ENCODE data around the gene ACOT11.
"Not testable (repeated sequence)": the region's sequence is repeated elsewhere in the genome, so short reads cannot be mapped to it uniquely, and the experiment has no call there.

Gene ACOT11

DNA sequence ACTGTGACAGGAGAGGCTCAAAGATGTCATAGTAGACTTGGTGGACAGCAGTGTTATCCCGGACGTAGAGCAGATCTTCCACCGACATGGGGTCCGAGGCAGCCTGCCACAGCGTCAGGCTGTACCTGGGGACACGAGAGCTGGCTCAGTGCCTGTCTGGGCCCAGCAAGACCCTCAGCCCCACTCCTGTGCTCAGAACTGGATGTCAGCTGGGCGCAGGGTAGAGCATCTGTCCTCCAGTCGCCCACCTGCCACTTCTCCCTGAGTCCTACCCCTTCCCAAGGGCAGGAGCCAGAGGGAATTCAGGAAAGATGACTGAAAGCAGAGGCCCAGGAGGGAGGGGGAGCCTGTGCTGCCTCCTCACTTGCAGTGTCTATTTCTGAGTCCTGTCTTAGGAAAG is 63.6 kb downstream of the ACOT11 start:
- DNase-seq, result no peak

DNA sequence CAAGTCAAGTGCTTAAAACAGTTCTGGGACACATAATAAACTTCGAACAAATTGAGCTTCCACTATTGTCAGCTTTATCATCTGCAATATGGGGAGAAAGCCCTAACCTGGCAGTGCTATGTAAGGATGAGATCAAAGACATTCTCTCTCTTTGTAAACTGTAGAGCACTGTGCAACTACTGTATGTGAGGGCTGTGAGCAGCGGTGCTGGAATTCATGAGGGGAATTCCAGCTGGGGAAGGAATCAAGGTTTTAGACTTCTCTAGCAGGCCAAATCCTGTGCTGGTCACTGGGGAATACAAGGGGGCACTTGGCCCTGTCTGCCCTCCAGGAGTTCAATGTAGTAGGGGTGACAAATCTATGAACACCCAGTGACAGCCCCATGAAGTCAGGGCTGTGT is 66.0 kb downstream of the ACOT11 start:
- DNase-seq, result no peak

DNA sequence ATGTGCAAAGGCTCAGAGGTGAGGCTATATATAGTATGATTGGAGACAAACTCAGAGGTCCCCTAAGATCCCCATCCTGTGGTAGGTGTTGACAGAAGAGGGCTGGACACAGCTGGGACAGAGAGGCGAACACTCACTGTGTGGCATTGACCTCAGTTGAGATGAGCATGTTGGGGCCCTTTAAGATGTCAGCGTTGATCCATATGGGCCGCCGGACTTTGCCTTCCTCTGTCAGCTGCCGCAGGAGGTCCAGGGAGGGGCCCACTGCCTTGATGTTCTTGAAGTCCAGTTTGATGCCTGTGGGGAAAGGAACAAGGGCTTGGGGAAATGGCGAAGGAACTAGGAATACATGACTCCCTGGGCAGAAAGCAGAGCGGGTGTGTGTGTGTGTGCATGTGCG is 66.5 kb downstream of the ACOT11 start:
- no peak for DNase-seq

DNA sequence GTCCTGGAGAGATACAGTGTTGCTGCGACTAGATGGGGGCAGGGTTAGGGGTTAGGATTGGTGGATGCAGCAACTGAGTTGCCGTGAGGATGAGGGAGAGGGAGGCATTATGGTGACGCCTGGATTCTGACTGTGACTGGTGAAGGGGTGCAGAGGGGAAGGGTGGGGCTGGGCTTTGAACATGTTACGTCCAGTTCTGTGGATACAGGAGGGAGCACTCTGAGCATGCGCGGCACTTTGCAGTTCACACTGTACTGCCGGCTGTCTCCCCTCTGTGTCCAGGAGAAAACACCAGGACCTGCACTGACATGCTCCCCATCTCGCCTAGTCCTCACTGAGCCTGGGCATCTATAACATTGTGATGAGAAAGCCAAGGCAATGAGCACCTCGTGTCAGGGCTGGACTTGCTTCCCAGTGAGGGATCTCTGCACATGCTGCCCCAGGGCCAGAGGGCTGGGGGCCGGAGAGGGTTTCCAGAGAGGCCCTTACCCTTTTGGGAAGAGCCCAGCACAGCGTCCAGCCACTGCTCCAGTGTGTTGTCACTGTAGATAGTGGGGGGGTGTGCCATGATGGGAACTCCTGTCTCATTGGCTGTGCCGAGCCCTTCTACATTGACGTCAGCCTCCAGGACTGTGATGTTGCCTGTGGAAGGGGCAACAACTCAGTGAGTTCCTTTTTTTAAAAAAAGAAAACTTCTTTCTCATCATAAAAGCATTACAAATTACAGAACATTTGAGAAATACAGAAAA is 67.7 kb downstream of the ACOT11 start:
- DNase-seq, result no peak

DNA sequence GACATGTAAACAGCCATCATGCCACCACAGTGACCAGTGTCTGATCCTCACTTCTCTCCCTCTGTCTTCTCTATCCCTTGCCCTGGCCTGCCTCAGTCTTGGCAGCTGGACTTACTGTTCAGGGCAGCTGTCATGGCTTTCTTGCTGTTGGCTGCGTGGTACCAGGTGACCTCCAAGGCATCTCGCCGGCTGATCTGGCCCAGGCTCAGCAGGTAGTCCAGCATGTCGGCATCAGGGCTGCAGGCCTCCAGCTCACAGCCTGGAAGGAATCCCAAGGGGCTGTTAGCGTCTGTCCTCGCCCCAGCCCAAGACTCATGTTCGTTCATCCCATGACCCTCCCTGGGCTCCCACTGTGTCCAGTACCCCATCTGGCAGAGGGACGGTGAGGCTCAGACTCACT is 71.7 kb downstream of the ACOT11 start:
- no peak for DNase-seq

DNA sequence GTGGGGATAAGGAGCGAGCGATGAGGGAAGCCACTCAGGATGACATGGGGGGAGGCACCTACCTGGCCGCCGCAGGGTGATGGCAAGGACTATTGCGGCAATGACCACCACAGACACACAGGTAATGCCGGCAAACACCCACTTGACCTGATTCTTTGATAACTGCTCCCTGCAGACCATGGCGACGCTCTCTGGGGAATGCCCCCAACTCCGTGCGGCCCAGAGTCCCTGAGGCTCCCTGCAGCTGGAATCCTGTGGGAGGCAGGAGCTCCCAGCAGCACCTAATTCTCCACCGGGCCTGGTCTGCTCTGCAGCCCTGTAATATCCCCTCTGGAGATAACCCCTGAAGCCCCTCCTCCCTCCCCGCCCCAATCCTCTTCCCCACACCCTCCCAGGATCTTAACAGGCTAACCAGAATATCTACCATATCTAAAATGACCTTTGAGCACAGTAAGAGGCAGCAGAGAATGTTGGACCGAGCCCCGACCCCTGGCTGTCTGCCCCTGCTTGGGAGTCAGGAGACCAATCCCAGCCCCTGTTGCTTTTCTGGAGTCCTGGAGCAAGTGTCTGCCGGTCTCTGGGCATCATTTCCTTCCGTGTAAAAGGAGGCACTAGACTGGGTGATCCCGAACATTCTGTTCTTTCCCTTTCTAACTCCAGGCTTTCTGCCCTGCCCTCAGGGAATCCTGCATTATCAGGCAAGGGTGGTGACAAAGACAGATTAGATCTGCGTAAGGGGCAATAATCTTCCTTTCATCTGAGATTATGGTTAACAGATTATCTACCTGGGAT is 75.4 kb downstream of the ACOT11 start, which contains the start of gene FAM151A:
TSS of gene FAM151A (minus strand) at position 310 of the 792 bp plus-strand sequence. CDS start at position 180, 130 bp downstream.
- no peak for DNase-seq

DNA sequence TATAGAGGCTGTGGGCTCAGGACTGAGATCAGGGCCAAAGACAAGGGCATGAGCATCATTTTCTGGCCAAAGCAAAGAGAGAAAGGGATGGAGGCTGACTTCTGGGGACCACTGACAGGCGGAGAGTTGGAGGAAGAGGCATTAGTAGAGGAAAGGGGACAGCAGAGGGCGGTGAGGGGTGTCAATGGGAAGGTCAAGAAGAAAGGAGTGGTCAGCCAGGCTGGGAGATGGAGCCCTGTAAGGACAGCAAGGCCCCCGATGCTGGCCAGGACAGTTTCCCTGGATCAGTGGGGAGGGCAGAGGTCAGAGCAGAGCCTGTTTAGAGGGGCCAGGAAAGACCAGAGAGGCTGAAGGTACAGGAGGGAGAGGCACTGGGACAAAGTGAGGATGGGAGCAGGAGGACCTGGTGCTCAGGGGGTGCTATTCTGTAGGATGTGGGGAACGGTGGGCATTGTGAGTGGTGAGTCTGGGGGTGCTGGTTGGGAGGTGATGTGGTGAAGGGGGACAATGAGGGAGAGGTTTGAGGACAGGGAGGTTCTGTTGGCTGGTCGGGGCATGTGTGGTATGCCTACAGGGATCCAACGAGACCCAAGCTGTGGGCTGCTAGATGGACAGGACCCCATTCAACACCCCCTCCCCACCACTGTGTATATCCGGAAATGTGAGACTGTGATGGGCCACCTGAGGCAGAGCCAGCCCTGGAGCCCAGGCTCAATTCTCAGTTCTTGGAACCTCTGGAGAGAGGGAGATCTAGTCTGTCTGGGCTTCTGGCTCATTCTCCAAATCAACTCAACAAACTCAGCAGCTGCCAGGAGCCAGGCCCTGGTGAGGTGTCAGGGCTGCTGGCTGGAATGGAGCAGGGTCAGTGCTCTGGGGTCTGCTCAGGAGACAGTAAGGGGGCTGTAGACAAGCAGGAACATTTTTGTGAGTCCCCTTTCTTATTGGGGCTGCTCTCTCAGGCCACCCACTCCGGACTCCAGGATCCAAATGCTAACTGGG is 76.7 kb downstream of the ACOT11 start:
- DNase-seq, result no peak

DNA sequence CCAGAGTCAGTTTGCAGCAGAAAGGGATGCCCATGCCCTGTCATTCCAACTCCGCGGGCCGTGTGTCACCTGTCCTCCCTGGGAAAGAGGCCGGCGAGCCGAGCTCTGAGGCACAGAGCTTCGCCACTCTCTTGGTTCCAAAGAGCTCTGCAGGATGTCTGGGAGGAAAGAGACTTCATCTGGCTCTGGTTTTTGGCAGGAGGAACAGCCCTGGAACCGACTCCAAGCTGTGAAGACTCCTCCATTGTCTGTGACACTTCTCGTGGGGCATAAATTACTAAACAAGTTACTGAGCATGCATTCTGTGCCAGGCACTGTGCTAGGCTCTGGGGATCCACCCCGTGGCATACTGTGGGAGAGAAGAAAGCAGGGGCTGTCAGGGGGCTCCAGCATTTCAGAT is 79.2 kb downstream of the ACOT11 start:
- DNase-seq, result no peak

DNA sequence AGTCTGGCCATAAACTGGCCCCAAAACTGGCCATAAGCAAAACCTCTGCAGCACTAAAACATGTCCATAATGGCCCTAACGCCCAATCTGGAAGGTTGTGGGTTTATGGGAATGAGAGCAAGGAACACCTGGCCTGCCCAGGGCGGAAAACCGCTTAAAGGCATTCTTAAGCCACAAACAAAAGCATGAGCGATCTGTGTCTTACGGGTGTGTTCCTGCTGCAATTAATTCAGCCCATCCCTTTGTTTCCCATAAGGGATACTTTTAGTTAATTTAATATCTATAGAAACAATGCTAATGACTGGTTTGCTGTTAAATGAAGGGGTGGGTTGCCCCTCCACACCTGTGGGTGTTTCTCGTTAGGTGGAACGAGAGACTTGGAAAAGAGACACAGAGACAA is 87.8 kb downstream of the ACOT11 start:
- DNase-seq, result not testable (repeated sequence)

DNA sequence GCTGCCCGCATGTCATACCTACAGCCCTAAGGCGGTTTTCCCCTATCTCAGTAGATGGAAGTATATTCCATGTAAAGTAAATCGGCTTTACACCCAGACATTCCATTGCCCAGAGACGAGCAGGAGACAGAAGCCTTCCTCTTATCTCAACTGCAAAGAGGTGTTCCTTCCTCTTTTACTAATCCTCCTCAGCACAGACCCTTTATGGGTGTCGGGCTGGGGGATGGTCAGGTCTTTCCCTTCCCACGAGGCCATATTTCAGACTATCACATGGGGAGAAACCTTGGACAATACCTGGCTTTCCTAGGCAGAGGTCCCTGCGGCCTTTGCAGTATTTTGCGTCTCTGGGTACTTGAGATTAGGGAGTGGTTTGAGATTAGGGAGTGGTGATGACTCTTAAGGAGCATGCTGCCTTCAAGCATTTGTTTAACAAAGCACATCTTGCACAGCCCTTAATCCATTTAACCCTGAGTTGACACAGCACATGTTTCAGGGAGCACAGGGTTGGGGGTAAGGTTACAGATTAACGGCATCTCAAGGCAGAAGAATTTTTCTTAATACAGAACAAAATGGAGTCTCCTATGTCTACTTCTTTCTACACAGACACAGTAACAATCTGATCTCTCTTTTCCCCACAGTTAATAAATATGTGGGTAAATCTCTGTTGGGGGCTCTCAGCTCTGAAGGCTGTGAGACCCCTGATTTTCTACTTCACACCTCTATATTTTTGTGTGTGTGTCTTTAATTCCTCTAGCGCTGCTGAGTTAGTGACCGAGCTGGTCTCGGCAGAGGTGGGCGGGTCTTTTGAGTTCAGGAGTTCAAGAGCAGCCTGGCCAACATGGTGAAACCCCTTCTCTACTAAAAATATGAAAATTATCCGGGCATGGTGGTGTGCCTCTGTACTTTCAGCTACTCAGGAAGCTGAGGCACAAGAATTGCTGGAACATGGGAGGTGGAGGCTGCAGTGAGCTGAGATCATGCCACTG is 88.7 kb downstream of the ACOT11 start:
- DNase-seq, result not testable (repeated sequence)

DNA sequence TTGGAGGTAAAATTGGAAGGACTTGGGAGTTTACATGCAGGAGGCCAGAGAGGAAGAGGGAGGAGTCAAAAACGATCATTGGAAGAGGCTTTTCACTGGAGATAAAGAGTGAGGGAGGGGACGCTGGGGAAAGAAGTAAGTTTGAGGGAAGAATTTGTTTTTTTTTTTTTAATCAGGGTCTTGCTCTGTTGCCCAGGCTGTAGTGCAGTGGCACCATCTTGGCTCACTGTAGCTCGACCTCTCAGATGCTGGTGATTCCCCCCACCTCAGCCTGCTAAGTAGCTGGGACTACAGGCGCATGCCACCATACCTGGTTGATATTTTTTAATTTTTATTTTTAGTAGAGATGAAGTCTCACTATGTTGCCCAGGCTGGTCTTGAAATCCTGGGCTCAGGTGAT is 92.3 kb downstream of the ACOT11 start:
- DNase-seq, result no peak

DNA sequence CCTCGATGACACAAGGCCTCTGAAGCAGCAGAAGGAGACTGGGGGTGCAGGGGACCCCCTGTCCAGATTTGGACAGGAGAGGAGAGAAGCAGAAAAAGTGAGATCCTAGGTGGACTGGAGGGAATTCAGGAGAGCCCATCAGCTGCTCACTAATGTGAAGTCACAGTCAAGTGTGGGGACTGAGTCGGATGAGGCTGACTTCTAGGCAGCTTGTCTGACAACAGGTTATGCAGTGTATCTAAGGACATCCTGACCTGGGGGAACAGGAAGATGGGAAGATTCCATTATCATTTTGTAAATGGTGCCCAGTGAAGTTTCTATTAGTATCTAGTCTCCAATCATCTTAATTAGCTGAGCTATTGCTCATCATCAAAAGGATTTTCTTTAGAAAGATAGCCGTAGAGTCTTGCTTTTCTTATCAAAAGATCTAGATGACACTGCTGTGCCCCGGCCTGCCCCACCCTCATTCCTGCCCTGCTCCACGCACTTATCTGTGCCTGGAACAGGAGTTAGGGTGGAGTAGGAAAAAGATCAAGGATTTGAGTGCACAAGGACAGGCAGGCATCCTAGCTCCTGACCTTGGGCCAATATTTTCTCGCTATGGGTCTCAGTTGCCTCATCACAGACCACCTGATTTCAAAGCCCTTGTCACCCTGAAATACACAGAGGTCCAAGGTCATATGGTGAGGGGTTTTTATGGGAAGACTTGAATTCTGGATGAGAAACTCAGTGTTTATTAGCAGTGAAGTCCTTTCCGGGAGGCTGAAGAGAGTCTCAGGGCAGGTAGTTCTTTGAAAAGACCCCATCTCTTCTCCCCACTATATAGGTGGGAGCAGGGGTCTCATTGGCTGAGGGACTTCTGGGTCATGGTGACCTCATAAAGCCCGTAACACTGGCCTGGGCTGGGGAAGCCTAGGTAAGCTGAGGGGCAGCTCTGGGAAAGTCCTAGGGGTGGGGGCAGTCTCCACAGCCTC is 93.1 kb downstream of the ACOT11 start, which contains the start of gene MROH7:
TSS of gene MROH7 (plus strand) at position 924 of the 974 bp plus-strand sequence. CDS start 11,141 bp downstream, outside the sequence.
- DNase-seq, result no peak

DNA sequence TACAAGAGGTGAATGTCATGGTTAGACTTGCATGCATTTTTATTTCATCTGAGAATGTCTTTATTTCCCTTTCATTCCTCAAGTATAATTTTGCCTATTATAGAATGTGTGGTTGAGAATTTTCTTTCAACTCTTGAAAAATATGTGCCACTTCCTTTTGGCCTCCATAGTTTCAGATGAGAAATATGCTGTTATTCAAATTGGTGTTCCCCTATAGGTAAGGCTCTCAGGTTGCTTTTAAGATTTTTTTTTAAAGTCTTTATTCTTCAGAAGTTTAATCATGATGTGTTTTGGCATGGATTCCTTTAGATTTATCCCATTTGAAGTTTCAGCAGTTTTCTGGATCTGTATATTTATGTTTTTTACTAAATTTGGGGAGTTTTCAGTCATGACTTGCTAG is 95.7 kb downstream of the ACOT11 start:
- DNase-seq, result no peak

DNA sequence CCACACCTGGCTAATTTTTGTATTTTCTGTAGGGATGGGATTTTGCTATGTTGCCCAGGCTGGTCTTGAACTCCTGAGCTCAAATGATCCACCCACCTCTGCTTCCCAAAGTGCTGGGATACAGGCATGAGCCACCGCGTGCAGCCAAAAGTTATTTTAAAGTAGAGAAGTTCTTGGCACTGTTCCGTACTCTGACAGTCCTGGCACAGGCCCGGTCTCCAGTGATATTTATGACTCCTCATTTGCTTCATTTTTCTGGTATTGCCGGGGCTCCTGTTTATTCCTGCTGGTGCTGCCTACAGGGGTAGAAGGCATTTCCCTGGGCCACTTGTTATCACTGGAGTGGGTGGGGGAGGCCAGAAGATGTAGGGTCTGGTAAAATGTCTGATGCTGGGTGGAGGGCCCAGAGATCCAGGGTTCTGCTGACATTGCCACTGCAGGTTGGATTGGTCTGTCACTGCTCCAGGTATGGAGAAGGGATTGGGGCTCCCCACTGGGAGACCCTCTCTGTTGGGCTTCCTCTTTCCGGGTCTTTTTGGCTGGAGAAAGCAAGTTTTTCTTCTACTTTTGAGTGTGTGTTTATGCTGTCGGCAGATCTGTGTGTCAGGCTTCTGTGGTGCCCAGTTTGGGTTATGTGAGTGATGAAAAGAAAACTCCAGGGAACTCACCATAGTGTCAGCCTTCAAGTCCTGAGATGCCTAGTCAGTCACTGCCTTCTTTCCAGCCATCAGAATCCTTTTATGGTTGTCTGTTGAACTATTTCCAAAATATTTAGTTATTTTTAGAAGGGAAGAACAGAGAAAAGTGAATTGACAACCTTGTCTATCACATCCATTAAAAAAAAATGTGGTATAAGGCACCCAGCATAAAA is 98.0 kb downstream of the ACOT11 start:
- DNase-seq, result no peak

DNA sequence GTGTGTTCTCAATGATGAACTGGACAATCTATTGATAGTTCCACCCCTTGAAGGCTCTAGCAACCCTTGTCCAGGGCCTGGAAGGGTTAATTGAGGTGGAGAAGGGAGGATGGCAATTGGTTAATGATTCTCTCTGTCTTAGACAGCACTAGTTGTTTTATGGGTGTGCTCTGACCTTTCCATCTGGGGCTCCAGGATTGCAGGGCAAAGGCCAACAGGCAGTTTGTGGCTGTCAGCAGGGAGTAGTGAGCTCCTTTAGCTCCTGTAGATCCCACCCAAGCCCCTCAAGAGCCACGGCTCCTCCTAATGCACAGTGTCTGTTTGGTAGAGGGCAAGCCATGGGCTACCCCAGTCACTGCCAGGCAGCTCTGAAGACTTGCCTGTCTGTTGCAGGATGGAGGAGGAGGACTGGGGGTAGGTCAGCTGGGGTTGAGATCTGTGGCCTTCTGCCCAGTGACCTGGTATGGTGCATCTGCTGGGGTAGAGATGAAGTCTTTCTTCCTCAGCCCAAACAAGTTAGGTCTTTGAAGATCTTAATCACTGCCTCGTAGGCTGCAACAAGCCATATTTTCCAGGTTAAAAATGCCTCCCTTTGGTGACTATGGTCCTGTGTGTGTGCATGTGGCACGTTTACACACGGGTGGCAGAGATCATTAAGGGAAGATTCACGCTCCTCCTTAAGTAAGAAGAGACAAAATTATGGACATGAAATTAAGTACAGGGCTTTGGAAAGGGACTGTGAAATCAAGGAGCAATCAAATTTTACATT is 101.3 kb downstream of the ACOT11 start:
- DNase-seq, result no peak

DNA sequence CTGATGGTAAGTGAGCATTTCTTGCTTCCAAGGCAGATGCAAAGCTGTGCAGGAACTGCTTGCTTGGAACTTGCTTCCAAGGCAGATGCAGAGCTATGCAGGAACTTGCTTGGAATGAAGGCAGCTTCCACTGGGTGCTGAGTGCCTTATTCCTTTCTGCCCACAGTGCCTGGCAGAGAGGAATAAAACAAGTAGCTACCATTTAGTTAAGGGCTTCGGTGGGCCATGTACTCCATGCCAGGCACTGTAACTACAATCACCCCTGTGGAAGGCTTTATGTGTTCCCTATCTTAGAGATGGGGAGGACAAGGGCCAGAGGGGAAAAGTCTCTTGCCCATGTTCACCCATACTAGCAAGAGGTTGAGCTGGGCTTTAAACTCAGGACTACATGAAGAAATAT is 101.9 kb downstream of the ACOT11 start:
- DNase-seq, result no peak

DNA sequence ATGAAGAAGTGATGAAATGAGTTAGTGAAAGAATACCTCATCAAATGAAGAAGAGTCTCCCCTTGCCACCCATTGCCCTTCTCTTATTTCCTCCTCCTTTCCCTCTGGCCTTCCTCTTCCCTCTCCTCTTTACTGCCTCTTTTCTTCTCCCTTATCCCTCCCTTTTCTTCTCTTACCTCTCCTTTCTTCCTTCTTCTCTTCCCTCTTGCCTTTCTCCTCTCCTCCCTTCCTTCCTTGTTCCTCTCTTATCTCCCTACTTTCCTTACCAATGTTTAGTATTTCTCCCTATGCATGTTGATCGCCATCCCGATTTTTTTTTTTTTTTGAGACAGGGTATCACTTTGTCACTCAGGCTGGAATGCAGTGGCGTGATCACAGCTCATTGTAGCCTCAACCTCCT is 102.4 kb downstream of the ACOT11 start:
- no peak for DNase-seq

DNA sequence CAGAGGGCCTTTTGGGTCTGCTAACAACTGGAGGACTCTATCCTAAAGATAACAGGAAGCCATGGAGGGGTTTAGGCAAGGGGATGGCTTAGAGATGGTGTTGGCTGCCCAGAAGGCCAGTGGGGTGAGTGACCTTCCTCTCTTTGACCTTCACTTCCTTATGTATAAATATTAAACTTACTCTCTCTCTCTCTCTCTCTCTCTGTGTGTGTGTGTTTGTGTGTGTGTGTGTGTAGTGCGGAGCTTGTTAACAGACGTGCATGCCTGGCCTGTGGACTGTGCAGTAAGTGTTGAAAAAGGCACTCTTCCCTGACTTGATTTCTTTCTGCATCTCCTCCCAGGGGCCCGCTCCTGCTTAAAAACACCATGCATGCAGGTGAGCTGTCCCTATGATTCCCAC is 103.6 kb downstream of the ACOT11 start:
- DNase-seq, result no peak

DNA sequence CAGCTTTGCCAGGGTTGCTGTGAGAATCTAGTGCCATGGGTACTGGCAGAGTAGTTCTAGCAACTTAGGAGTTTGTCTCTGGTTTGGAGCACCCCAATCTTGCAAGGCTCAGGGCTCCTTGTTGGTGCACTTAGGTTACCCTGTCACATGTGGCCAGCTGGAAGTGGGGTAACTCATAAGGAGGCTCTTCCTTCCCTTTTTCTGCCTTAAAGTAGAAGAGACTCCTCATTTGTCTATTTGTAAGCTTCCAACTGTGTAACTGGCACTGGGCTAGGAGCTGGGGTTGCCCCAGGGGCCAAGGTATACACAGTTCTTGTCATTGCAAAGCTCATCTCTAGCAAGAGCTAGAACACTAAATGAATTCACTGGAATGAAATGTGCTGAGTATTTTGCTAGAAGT is 104.1 kb downstream of the ACOT11 start:
- no peak for DNase-seq
